Measurements from ENCODE around the gene DNAJC4.

GRCh38 chr11:64204080-64204440, 26.3 kb upstream of the DNAJC4 start:
- TF ChIP-seq CTCF (IDR thresholded peaks at IDR 0.05) (no peak), POLR2AphosphoS5 (IDR thresholded peaks at IDR 0.05) (no peak), POLR2A (IDR thresholded peaks at IDR 0.05) (no peak)
